ENCODE measurements around the gene OR5K4. TPM values are rescaled to one million over a fixed set of nuclear protein-coding genes. Genes with fewer than 3 reads are reported as not detected.

OR5K4 gene
- total and polyA plus RNA-seq, 2 donors (not counting 3 experiments of a cell fraction or from before 2014, with no cell fraction given), result not detected

DNA sequence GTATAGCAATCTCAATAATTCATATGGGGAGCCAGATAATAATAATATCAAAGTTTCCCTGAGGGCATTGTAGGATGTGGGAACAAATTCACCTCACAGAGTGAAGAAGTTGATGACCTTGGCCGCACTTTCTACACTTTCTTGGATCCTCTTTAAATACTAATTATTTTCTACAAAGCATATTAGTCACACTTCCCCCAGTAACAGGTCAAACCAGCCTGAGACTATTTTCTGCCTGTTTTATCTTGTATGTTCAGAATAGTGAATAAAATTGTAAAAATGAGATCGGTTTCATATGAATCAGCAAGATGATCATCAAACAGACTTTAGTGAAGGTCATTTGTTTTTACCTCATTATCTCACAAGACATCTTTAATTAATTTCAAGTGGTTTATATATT is 34.5 kb downstream of the OR5K4 start:
- H3K27me3 ChIP-seq (ENCODE audit: control insufficient read depth in 2 of 2, insufficient read depth in 2 of 2, low read length in 2 of 2), result peaks cover 0 to 4% of the 10 kb centered on the region in 2 experiments
- no peak overlapping the region for H3K9ac ChIP-seq (replicated peaks; ENCODE audit: extremely low read depth, insufficient read depth, low read length)
- no peak overlapping the region for H3K4me3 ChIP-seq (replicated peaks in 1 of 3; ENCODE audit: insufficient read depth in 1 of 3, low read depth in 1 of 3, low read length in 3 of 3)
- DNase-seq (ENCODE audit: low read depth, low spot score) (no peak), FAIRE-seq (no peak)
- H3K36me3 ChIP-seq (ENCODE audit: control insufficient read depth in 2 of 2, extremely low read depth in 1 of 2, insufficient read depth in 2 of 2, low read length in 2 of 2), result no peaks in the 10 kb centered on the region
- no peak overlapping the region for H2AFZ ChIP-seq (ENCODE audit: low read depth, low read length)
- ChIA-PET CTCF (no interaction called here), POLR2A (no interaction called here)
- no peaks in the 10 kb centered on the region for H3K9me3 ChIP-seq (replicated peaks; ENCODE audit: control insufficient read depth, insufficient read depth, low read length)
- no TSS peak for BruUV-seq (replicated peaks)
- dilution Hi-C loops (cut with MboI; ENCODE audit: extremely low pct_ligation_motif_present, low sequenced_read_pairs) (no loop called here), intact Hi-C loops (cut with micrococcal nuclease) (no loop called here)
- no peaks in the 10 kb centered on the region for H3K79me2 ChIP-seq (ENCODE audit: control insufficient read depth, insufficient read depth, low read length)
- no peak overlapping the region for H3K27ac ChIP-seq (ENCODE audit: insufficient read depth, low read depth, low read length)
- no peaks in the 10 kb centered on the region for H4K20me1 ChIP-seq (replicated peaks; ENCODE audit: control insufficient read depth, extremely low read depth, insufficient read depth, low read length)
- H3K4me2 ChIP-seq (ENCODE audit: insufficient read depth, low read length), result no peak overlapping the region
- TF ChIP-seq GATA2 (IDR thresholded peaks at IDR 0.05; ENCODE audit: insufficient read depth, insufficient read length, low read depth, low read length), result no peak
- H3K9me1 ChIP-seq (replicated peaks; ENCODE audit: control insufficient read depth, extremely low read depth, insufficient read depth, low read length), result no peaks in the 10 kb centered on the region
- no peaks in the 10 kb centered on the region for H3K4me1 ChIP-seq (ENCODE audit: control insufficient read depth, extremely low read depth, insufficient read depth, low read length)

DNA sequence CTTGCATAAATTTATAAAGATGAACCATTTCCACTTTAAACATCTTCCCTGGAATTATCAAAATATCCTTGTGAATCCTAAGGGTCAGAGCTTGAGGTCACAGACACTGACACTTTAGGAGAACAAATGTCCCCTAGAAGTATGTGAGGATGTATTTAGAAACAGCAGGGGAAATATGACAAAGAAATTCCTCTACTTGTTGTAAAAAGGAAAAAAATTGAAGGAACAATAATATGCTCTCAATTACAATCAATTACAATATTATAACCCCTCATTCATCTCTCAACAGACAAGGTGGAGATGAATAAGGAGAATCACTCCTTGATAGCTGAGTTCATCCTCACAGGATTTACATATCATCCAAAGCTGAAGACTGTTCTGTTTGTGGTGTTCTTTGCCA is 36.7 kb downstream of the OR5K4 start, which contains the start of gene OR5K3:
TSS of gene OR5K3 (plus strand) at position 301 of the 400 bp plus-strand sequence. CDS start at position 301, 0 bp downstream.
- Histone ChIP-seq H3K27ac (ENCODE audit: insufficient read depth, low read depth, low read length) (no peak within 1 kb of the TSS), H3K9ac (replicated peaks; ENCODE audit: extremely low read depth, insufficient read depth, low read length) (no peak within 1 kb of the TSS), H3K4me3 (replicated peaks in 1 of 3; ENCODE audit: insufficient read depth in 1 of 3, low read depth in 1 of 3, low read length in 3 of 3) (no peak within 1 kb of the TSS), H3K27me3 (ENCODE audit: control insufficient read depth in 2 of 2, insufficient read depth in 2 of 2, low read length in 2 of 2) (peaks cover 0 to 4% of the 10 kb centered on the region in 2 experiments), H3K4me1 (ENCODE audit: control insufficient read depth, extremely low read depth, insufficient read depth, low read length) (no peaks in the 10 kb centered on the region), H4K20me1 (replicated peaks; ENCODE audit: control insufficient read depth, extremely low read depth, insufficient read depth, low read length) (no peaks in the 10 kb centered on the region), H3K9me1 (replicated peaks; ENCODE audit: control insufficient read depth, extremely low read depth, insufficient read depth, low read length) (no peaks in the 10 kb centered on the region), H3K36me3 (ENCODE audit: control insufficient read depth in 2 of 2, extremely low read depth in 1 of 2, insufficient read depth in 2 of 2, low read length in 2 of 2) (no peaks in the 10 kb centered on the region), H3K9me3 (replicated peaks; ENCODE audit: control insufficient read depth, insufficient read depth, low read length) (no peaks in the 10 kb centered on the region), H2AFZ (ENCODE audit: low read depth, low read length) (no peak within 1 kb of the TSS), H3K4me2 (ENCODE audit: insufficient read depth, low read length) (no peak within 1 kb of the TSS), H3K79me2 (ENCODE audit: control insufficient read depth, insufficient read depth, low read length) (no peaks in the 10 kb centered on the region)
- ChIA-PET POLR2A (no interaction called here), CTCF (no interaction called here)
- BruUV-seq (replicated peaks), result no TSS peak
- intact Hi-C loops (cut with micrococcal nuclease) (no loop called here), dilution Hi-C loops (cut with MboI; ENCODE audit: extremely low pct_ligation_motif_present, low sequenced_read_pairs) (no loop called here)
- FAIRE-seq (no peak), DNase-seq (ENCODE audit: low read depth, low spot score) (no peak)
- TF ChIP-seq POLR2AphosphoS5 (IDR thresholded peaks at IDR 0.05; ENCODE audit: insufficient read depth, low read depth, low read length) (no peak), FOS (IDR thresholded peaks at IDR 0.05; ENCODE audit: borderline replicate concordance, insufficient read depth, low read length) (no peak), EZH2 (IDR thresholded peaks at IDR 0.05; ENCODE audit: borderline replicate concordance, low read depth, low read length, severe bottlenecking) (no peak)
- TF ChIP-seq, protein P1, sequence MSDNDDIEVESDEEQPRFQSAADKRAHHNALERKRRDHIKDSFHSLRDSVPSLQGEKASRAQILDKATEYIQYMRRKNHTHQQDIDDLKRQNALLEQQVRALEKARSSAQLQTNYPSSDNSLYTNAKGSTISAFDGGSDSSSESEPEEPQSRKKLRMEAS (IDR thresholded peaks at IDR 0.05; ENCODE audit: insufficient read depth, insufficient read length), result no peak

Data from endothelial cell of umbilical vein (primary cell).